NCI-H82 treated with DMSO at 0.1 percent for 48 hours (cell line): ENCODE data around the gene DUSP14.
A peak's percentile ranks its signal among the peaks of the same experiment; 100 is the strongest.
"Not testable (repeated sequence)": the region's sequence is repeated elsewhere in the genome, so short reads cannot be mapped to it uniquely, and the experiment has no call there.

Source experiments
- DNase-seq: peaks from one replicate; lab custom pipeline; 2025; ENCODE audit not compliant: unreplicated experiment; lab: John Stamatoyannopoulos, UW

Gene DUSP14, protein sequence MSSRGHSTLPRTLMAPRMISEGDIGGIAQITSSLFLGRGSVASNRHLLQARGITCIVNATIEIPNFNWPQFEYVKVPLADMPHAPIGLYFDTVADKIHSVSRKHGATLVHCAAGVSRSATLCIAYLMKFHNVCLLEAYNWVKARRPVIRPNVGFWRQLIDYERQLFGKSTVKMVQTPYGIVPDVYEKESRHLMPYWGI

GRCh38 chr17:37489197-37490001 lies at the start of gene DUSP14:
Gene DUSP14 (plus strand): TSS chr17:37489891. CDS start chr17:37512273, 22,382 bp downstream.
- peak; percentile 43 for DNase-seq

- DNase-seq, result no peak
Observed at GRCh38 chr17:37440424-37440823, 49.3 kb upstream of the DUSP14 start.

DNA sequence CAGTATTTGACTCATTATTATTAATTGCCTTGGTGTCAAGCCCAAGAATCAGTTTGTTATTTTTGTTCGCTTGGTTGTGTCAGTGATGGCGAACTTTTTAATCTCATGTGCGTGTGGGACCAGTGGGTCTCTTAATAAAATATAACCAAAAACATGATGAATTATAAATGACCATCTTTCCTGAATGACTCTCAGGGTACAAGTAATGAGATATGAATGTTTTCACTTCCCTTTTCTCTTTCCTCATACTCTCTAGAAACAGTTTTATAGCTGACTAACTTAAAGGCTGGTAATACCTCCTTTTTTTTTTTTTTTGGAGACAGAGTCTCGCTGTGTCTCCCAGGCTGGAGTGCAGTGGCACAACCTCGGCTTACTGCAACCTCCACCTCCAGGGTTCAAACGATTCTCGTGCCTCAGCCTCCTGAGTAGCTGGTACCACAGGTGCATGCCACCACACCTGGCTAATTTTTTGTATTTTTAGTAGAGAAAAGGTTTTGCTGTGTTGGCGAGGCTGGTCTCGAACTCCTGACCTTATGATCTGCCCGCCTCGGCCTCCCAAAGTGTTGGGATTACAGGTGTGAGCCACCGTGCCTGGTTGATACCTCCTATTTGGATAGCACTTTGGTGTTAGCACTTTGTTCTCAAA lies 48.2 kb upstream of the DUSP14 start:
- not testable (repeated sequence) for DNase-seq

- no peak for DNase-seq
Observed at GRCh38 chr17:37446027-37446426, 43.7 kb upstream of the DUSP14 start.

- DNase-seq, result no peak
Observed at GRCh38 chr17:37447641-37448040, 42.0 kb upstream of the DUSP14 start.

DNA sequence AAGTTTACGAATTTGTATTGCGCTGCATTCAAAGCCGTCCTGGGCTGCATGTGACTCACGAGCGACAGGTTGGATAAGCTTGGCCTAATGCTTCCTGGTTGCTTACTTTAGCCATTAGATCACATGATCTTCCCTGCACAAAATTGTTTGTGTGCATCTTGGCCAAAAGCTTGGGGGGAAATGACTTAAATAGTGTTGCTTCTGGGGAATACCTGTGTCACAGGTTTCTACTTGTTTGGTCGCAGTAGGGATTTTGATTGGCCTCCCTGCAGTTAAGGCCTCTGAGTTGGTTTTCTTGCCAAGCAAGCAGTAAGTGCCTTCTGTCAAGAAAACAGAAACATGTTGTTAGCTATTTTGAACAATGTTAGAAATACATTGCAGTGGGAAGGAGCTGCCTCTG lies 39.6 kb upstream of the DUSP14 start:
- DNase-seq, result no peak

GRCh38 chr17:37457801-37458200 lies 31.9 kb upstream of the DUSP14 start:
- DNase-seq, result not testable (repeated sequence)

DNA sequence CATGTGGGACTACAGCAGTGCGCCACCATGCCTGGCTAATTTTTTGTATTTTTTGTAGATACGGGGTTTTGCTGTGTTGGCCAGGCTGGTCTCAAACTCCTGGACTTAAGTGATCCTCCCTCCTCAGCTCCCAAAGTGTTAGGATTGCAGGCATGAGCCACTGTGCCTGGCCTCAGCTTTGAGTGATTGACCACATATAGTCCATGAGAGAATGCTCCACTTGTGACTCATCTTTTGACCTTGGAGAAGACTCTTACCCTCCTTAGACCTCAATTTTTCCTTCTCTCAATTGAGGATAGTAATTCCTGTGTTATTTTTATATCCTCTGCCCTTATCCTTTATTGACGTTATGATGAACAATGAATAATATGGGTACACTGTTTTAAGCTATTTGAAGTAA lies 30.9 kb upstream of the DUSP14 start:
- DNase-seq, result no peak

GRCh38 chr17:37461668-37462067 lies 28.0 kb upstream of the DUSP14 start:
- no peak for DNase-seq

GRCh38 chr17:37462492-37462891 lies 27.2 kb upstream of the DUSP14 start:
- DNase-seq, result no peak

GRCh38 chr17:37463039-37463438 lies 26.7 kb upstream of the DUSP14 start:
- no peak for DNase-seq

DNA sequence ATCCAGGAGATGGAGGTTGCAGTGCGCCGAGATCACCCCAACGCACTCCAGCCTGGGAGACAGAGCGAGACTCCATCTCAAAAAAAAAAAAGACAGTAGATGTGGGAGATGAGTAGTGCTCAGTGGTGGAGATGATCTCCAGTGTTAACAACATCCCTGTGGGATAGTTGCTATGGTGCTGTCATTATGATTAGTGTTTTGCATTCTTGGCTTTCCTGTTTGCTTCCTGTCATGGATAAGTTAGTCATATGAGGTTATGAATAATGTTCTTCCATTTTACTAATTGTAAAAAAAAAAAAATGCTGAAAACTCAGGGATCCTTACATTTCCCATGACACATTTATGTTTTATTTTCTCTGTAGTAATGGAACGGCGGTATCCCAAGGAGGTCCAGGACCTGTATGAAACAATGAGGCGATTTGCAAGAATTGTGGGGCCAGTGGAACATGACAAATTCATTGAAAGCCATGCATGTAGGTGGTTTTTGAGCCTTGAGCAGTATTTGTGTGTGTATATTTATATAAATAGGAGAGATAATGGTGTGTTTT lies 24.5 kb upstream of the DUSP14 start:
- no peak for DNase-seq

DNA sequence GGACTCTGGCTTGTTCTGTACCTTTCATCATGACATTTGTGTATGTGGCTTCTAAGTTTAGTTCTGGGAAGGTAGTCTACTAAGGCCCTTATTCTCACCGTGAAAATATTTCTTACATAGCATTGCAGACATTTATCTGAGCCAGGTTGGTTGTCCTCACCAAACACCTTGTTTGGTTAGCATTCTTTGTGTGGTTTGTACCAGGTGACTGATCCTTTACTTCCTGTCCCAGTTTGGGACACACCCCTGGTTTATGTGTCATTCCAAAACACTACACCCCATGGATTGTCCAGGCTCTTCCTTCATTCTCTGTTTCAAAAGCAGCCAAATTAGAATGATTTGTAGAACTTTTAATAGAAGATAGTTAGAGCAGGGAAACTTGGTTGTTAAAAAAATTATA lies 23.2 kb upstream of the DUSP14 start:
- no peak for DNase-seq

DNA sequence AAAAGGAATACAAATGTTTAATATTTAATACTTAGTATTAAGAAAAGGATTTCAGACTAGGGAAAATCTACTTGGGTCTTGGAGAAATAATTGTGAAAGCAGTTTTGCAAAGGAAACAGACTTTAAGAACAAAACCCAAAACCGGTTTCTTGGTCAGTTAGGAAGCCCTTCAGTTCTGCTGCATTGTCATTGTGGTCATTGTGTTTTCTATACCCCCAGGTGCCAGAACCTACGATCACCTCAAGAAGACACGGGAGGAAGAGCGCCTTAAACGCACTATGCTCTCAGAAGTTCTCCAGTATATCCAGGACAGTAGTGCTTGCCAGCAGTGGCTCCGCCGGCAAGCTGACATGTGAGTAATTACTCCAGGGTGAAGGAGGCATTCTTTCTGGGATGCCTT lies 19.5 kb upstream of the DUSP14 start:
- DNase-seq, result no peak

DNA sequence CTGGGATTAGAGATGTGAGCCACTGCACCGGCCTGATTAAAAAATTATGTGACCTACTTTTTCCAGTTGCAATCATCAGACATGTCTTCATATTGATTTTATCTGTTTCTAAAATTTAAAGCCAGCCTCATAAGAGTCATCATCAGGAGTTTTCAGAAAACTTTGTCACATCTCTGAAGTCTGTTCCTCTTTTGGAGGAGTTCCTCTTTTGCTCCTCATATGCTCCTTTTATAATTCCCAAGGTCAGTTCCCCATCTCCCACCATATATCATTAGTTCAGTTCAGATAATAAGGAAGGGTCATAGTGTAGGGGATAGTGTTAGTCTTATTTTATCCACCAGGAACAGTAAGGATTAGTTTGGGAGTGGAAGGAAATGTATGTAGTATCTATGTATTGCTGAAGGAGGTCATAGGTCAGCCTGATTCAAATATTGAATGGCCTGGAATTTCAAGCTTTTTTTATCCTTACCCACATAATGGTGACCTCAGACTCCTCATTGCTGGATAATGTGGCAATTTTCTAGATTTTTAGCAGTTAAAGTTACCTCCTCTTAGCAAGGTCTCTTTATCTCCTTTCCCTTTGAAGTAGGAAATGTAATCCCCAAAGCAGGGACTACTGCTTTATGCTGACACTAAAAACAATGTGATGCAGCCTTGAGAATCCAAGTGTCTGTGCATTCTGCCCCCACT lies 13.8 kb upstream of the DUSP14 start:
- DNase-seq, result no peak

GRCh38 chr17:37476431-37477120 lies 13.1 kb upstream of the DUSP14 start:
- peak; percentile 30 for DNase-seq

DNA sequence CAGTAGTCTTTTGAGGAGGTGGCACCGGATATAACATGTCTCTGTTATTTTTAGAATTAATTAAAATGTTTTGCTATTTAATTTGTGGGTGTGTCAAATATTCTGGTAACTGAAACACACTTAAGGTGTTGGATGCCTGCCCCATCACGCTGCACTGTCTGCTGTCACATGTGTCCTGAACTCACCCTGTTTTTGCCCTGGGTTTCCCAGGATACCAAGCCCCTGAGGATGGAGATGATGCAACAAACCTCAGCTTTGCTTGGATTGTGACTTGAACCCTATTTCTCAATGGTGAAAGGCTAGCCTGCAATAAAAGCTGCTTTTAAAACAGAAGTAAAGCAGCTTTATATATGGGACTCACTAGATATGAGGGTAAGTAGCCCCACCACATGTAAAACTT lies 11.5 kb upstream of the DUSP14 start:
- DNase-seq, result no peak

DNA sequence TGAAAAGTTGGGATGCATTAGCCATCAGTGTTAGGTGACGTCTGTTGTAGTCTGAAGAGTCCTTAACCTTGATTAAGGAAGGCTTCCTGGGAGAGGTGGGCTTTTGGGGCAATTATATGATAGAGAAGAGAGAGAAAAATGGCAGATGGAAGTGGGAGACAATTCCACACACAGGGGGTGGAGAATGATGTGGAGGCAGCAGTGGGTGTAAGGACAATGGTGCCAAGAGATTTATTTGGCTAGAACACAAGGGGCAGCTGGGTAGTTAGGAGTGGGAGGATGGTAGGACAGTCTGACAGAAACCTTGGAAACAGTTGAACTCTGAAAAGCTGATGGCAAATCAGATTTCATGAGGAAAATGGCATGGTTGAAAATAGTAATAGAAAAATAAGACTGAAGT lies 10.7 kb upstream of the DUSP14 start:
- DNase-seq, result no peak

- no peak for DNase-seq
Observed at GRCh38 chr17:37480427-37480826, 9.3 kb upstream of the DUSP14 start.

- DNase-seq, result no peak
Observed at GRCh38 chr17:37481001-37481665, 8.6 kb upstream of the DUSP14 start.
